Measurements from ENCODE around the gene LRRC36.

GRCh38 chr16:67430977-67431774 lies 104.6 kb downstream of the LRRC36 start, which contains the start of gene HSD11B2:
- TF ChIP-seq CTCF (IDR thresholded peaks at IDR 0.05; ENCODE audit: borderline replicate concordance, extremely low read depth, low read length, poor library complexity, severe bottlenecking) (no peak), EZH2 (IDR thresholded peaks at IDR 0.05; ENCODE audit: borderline replicate concordance, low read depth, low read length, severe bottlenecking) (no peak)
